Left ventricle myocardium inferior (tissue), 1 donor: ENCODE measurements around the gene PCDHB7. TPM values are rescaled to one million over a fixed set of nuclear protein-coding genes. Genes with fewer than 3 reads are reported as not detected.
"Not testable (repeated sequence)": the region's sequence is repeated elsewhere in the genome, so short reads cannot be mapped to it uniquely, and the experiment has no call there.

Experiments used
- DNase-seq: peaks from one replicate; pipeline ENCODE4 v3.0.0-alpha.2; 2020
- H3K27ac ChIP-seq: fragments of 200-600 bp; replicated peaks from 2 replicates; pipeline ENCODE4 v1.8.0; 2021
- H3K27me3 ChIP-seq: fragments of 200-600 bp; 2 replicates; pipeline ENCODE4 v1.8.0; 2021; ENCODE audit warnings: low read depth
- H3K36me3 ChIP-seq: fragments of 200-600 bp; 2 replicates; pipeline ENCODE4 v1.8.0; 2021
- H3K4me1 ChIP-seq: fragments of 200-600 bp; 2 replicates; pipeline ENCODE4 v1.8.0; 2021
- H3K4me3 ChIP-seq: fragments of 200-600 bp; 2 replicates; pipeline ENCODE4 v1.8.0; 2021; ENCODE audit warnings: mild to moderate bottlenecking, moderate library complexity
- H3K9me3 ChIP-seq: fragments of 200-600 bp; replicated peaks from 2 replicates; pipeline ENCODE4 v1.8.0; 2021
- CTCF ChIP-seq: fragments of 200-600 bp; IDR thresholded peaks from 2 replicates; pipeline ENCODE4 v1.8.0; 2021; ENCODE audit warnings: antibody characterized with exemption, mild to moderate bottlenecking, borderline replicate concordance
- intact Hi-C: fragments of 100-400 bp; cut with micrococcal nuclease; formaldehyde crosslinking; loops from one replicate; pipeline ENCODE4 v1.11.0; 2022
- total RNA-seq: library from RNA; stranded (reverse); fragmentation: NEBNext Ultra II Directional; extraction: Animal tissue kit (Norgen Biotek cat#: 25700); gene quantifications from one replicate; pipeline ENCODE4 v1.2.1, GENCODE V29; 2021
- donor health status: DM: no; HTN: yes; CAD: no; lungs with severe emphysema.

The PCDHB7 gene
- total RNA-seq, 1 donor from 2014 or later, result 0.55 TPM

DNA sequence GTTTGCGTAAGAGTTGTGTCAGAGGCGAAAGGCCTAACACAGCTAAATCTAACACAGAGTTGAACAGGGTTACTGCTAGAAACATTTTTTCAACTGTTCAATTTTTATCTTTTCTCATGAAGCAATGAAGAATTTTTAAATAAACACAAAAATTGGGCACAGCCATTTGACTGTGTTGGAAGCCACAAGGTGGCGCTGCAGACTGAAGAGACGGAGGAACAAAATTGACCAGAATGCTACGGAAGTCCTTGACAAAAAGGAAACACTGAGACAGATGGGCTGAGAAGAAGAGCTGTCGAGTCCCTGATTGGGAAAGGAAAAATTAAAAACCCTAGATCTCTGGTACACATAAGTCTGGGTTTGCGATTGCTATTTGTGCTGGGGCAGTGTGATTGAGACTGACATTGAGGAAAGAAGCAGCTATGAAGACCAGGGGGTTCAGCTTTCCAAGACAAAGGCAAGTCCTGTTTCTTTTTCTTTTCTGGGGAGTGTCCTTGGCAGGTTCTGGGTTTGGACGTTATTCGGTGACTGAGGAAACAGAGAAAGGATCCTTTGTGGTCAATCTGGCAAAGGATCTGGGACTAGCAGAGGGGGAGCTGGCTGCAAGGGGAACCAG, 14.6 kb downstream of the PCDHB7 start, which contains the start of gene PCDHB9:
Gene PCDHB9, plus strand, starts transcription at position 265 of the 616 bp plus-strand sequence. Its CDS starts 158 bp downstream, at position 423.
- Histone ChIP-seq H3K9me3 (peaks cover 95% of the 10 kb centered on the region), H3K36me3 (peaks cover 21% of the 10 kb centered on the region), H3K4me3 (no peak within 1 kb of the TSS), H3K4me1 (no peaks in the 10 kb centered on the region), H3K27me3 (peaks cover 53% of the 10 kb centered on the region), H3K27ac (no peak within 1 kb of the TSS)
- TF ChIP-seq CTCF, result peak; percentile 37
- intact Hi-C loops, result no loop called here
- no peak for DNase-seq

- DNase-seq, H3K4me1 ChIP-seq, H3K27ac ChIP-seq, H3K4me3 ChIP-seq, intact Hi-C loops: not testable (repeated sequence)
- peaks cover 93% of the 10 kb centered on the region for H3K9me3 ChIP-seq
- H3K36me3 ChIP-seq, result peaks cover 17% of the 10 kb centered on the region
- H3K27me3 ChIP-seq, result peaks cover 55% of the 10 kb centered on the region
These were observed 16.2 kb downstream of the PCDHB7 start for GRCh38 chr5:141188682-141189081.

- H3K27ac ChIP-seq, intact Hi-C loops, DNase-seq, H3K4me3 ChIP-seq, H3K4me1 ChIP-seq: not testable (repeated sequence)
- peaks cover 91% of the 10 kb centered on the region for H3K9me3 ChIP-seq
- peaks cover 55% of the 10 kb centered on the region for H3K27me3 ChIP-seq
- peaks cover 17% of the 10 kb centered on the region for H3K36me3 ChIP-seq
These were observed 16.7 kb downstream of the PCDHB7 start for GRCh38 chr5:141189131-141189530.

- no peak for DNase-seq
- H3K9me3 ChIP-seq, result peaks cover 90% of the 10 kb centered on the region
- peaks cover 12% of the 10 kb centered on the region for H3K36me3 ChIP-seq
- H3K27ac ChIP-seq, result no peak within 1 kb of the TSS
- intact Hi-C loops, result no loop called here
- H3K4me3 ChIP-seq, result no peak within 1 kb of the TSS
- TF ChIP-seq CTCF, result peak; percentile 49
- no peaks in the 10 kb centered on the region for H3K4me1 ChIP-seq
- H3K27me3 ChIP-seq, result peaks cover 48% of the 10 kb centered on the region
These were observed 19.8 kb downstream of the PCDHB7 start, which contains the start of gene PCDHB10 for GRCh38 chr5:141192110-141192725. Gene PCDHB10 (plus strand): TSS chr5:141192353. CDS start chr5:141192553, 200 bp downstream.

GRCh38 chr5:141194332-141194731, 21.9 kb downstream of the PCDHB7 start:
- H3K4me1 ChIP-seq, DNase-seq, H3K4me3 ChIP-seq, H3K27ac ChIP-seq, intact Hi-C loops: not testable (repeated sequence)
- Histone ChIP-seq H3K9me3 (peaks cover 93% of the 10 kb centered on the region), H3K36me3 (peaks cover 16% of the 10 kb centered on the region), H3K27me3 (peaks cover 33% of the 10 kb centered on the region)

DNA sequence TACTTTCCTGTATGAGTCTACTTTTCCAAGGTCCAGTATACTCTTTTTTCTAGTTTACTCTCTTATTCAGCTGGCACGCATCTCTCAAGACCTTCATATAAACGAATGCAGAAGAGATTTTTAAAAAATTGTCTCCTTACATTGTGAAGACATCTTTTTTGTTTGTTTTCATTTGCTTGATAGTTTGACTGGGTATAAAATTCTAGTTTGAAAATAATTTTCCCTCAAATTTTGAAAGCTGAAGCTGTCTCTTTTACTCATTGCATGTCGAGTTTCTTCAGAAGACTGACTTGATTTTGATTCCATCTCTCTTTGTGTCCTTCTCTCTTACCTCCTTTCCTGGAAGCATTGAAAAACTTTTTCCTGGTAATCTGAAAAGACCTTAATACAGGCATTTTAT, 23.9 kb downstream of the PCDHB7 start:
- Histone ChIP-seq H3K27ac (no peak overlapping the region), H3K36me3 (peaks cover 16% of the 10 kb centered on the region), H3K4me3 (no peak overlapping the region), H3K4me1 (no peaks in the 10 kb centered on the region), H3K27me3 (peaks cover 23% of the 10 kb centered on the region), H3K9me3 (peaks cover 91% of the 10 kb centered on the region)
- no peak for TF ChIP-seq CTCF
- DNase-seq, result no peak
- intact Hi-C loops, result no loop called here
